Activated T-helper 9 cell treated with anti-CD3 and anti-CD28 coated beads, Interleukin-2, amount 50 U/mL, for 16 hours (primary cell): ENCODE results near the gene VMP1.
A peak's percentile ranks its signal among the peaks of the same experiment; 100 is the strongest.
"Not testable (repeated sequence)": the region's sequence is repeated elsewhere in the genome, so short reads cannot be mapped to it uniquely, and the experiment has no call there.

Source experiments
- DNase-seq: peaks from one replicate; pipeline ENCODE4 v3.0.0-alpha.2; 2020; ENCODE audit warnings: low read depth

VMP1 gene

GRCh38 chr17:59780548-59780947 lies 73.1 kb downstream of the VMP1 start:
- DNase-seq = not testable (repeated sequence)

DNA sequence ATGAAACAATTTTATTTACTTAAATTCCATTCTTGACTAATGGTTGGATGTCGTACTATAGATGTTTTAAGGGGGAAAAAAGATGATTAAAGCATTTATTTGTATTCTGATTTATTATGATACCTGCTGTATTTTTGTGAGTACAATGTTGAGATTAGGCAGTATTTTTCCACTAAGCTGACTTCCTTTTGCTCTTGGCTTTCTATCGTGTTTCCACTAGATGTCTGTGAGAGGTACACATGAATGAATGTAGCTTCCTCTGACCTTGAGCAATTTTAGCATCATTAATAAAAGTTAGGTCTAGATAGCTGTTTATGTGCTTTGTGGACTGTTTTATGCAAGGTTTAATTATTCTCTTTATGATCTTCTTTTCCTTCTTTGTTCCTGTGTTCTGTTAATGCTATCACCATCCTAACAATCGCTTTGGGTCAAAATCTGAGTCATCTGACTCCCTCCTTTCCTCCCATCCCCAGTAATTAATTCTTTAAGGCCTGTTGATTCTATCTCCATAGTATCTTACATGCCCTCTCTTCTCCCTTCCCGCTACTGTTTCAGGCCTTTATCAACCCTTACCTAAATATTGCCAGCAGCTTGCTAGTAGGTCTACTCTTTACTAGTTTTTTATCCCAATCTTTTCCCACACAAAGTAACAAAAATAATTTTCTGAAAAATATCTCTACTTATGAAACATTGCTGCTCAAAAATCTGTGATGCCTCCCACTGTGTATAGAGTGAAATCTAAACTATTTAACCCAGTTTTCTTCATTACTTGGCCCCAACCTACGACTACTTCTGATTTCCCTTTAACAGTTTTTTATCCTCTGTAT lies 76.0 kb downstream of the VMP1 start:
- DNase-seq = no peak

GRCh38 chr17:59785091-59785799 lies 77.8 kb downstream of the VMP1 start:
- DNase-seq = no peak

DNA sequence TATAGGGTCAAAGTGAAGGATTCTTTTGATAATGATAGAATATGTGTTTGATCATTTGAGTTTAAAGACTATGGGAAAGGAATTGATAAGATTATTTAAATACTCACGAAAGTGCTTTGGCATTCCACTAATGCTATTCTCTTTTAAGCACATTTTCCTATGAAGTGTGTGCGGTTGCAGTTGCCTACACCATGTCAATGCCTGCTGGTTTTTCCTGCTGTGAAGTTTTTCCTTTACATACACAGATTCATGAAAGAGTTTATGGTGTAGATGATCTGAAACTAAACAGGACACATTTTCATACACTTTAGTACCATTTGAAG lies 78.7 kb downstream of the VMP1 start:
- DNase-seq = no peak

- DNase-seq = peak; percentile 55
Measured at GRCh38 chr17:59786536-59787319, 79.3 kb downstream of the VMP1 start.

DNA sequence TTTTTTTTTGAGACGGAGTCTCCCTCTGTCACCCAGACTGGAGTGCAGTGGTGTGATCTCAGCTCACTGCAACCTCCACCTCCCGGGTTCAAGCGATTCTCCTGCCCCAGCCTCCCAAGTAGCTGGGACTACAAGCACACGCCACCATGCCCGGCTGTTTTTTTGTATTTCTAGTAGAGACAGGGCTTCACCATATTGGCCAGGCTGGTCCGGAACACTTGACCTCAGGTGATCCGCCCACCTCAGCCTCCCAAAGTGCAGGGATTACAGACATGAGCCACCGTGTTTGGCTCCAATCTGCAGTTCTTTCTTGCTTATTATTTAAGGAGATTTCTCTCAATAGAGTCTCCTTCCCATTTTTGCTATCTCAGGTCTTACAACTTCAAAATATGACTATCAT lies 82.4 kb downstream of the VMP1 start:
- not testable (repeated sequence) for DNase-seq

DNA sequence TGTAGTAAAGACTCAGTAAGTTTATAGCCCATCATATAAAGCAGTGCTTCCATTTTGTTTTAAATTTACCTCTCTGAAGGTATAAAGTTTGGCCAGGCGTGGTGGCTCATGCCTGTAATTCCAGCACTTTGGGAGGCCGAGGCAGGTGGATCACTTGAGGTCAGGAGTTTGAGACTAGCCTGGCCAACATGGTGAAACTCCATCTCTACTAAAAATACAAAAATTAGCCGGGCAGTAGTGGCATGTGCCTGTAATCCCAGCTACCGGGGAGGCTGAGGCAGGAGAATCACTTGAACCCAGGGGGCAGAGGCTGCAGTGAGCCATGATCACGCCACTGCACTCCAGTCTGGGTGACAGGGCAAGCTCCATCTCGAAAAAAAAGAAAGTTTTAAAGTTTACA lies 83.0 kb downstream of the VMP1 start:
- not testable (repeated sequence) for DNase-seq

GRCh38 chr17:59790910-59791309 lies 83.5 kb downstream of the VMP1 start:
- no peak for DNase-seq

GRCh38 chr17:59791603-59792457 lies 84.4 kb downstream of the VMP1 start:
- no peak for DNase-seq

- not testable (repeated sequence) for DNase-seq
Measured at GRCh38 chr17:59792458-59792823, 85.0 kb downstream of the VMP1 start.

GRCh38 chr17:59793205-59793604 lies 85.8 kb downstream of the VMP1 start:
- DNase-seq = no peak

GRCh38 chr17:59796138-59796537 lies 88.7 kb downstream of the VMP1 start:
- DNase-seq = no peak

DNA sequence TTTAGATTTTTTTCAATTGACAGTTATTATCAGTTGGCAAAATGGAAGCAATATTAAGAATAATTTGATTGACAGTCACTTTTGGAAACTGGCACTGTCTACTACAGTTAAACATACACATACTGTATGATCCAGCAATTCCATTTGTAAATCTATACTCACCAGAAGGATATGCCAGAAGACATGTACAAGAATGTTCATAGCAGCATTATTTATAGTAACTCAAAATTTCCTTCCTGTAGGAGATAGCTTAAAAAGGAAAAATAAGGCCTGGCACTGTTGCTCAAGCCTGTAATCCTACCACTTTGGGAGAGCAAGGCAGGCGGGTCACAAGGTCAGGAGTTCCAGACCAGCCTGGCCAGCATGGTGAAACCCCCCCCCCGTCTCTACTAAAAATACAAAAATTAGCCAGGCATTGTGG lies 89.3 kb downstream of the VMP1 start:
- no peak for DNase-seq

- DNase-seq = no peak
Measured at GRCh38 chr17:59798111-59798510, 90.7 kb downstream of the VMP1 start.

DNA sequence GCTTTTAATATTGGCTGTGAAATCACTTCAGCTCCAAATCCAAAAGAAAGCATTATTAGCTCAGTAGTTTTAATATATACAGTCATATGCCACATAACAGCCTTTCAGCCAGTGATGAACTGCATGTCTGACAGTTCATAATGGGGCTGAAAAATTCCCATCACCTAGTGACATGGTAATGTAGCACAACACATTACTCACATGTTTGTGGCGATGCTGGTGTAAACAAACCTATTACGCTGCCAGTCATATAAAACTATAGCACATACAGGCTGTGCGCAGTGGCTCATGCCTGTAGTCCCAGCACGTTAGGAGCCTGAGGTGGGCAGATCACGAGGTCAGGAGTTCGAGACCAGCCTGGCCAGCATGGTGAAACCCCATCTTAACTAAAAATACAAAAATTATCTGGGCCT lies 93.1 kb downstream of the VMP1 start:
- DNase-seq = no peak

DNA sequence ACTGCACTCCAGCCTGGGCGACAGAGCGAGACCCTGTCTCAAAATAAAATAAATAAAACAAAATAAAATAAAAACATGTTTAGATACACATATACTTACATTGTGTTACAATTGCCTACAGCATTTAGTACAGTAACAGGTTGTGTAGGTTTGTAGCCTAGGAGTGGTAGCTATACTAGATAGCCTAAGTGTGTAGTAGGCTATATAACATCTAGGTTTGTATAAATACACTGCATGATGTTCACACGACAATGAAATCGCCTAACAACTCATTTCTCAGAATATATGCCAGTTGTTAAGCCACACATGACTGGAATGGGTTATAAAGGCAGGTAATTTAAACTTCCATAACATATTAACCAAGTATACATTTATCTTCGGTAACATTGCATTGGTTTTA lies 94.7 kb downstream of the VMP1 start:
- no peak for DNase-seq

DNA sequence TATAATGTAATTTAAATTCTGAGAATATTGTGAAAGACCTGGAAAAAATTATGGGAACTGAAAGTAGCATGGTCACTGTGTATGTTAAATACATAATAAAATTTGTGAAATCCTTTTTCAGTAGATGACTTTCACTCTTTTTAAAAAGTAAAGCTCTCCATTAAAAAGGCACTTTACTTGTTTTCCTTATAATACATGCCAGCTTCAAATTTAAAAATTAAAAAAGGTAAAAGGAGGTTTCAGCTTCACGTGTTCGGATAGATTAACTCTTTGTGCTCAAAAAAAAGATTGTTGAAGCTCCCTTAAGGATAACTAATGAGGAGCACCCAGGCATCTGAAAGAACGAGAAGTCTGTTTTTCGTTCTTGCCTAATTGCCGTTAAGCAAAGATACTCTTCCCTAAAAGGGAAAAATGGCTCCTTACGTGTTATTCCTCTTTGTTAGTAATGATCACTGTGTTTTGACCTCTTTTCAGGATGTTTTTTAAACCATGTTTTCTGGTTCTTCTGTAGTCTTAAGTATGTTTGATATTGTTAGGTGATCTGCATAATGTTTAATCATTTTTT lies 97.5 kb downstream of the VMP1 start:
- DNase-seq = no peak

- not testable (repeated sequence) for DNase-seq
Measured at GRCh38 chr17:59806322-59806721, 98.9 kb downstream of the VMP1 start.

- no peak for DNase-seq
Measured at GRCh38 chr17:59807892-59808509, 100.5 kb downstream of the VMP1 start.

DNA sequence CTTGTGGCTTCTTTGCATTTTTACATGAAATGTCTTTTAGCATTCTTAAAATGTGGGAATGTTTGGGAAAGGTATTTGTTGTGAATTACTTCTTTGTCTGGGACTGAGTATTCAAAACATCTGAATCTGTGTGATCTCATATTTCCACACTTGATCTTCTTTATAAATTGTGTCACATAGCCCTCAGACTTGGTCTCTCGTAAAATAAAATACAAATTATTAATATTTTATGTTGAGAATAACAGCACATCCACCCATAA lies 103.4 kb downstream of the VMP1 start:
- no peak for DNase-seq

- no peak for DNase-seq
Measured at GRCh38 chr17:59811209-59811608, 103.8 kb downstream of the VMP1 start.
